VCaP (cell line): ENCODE results near the gene ENO3.

ENCODE experiments used
- H3K27ac ChIP-seq: fragments of 450-650 bp; 2 replicates; pipeline ENCODE4 v1.5.1; 2017
- TF ChIP-seq, protein P1 (sequence below): fragments of 450-650 bp; conservative IDR thresholded peaks from 2 replicates; pipeline ENCODE4 v1.5.1; 2017; ENCODE audit warnings: mild to moderate bottlenecking, moderate library complexity

Gene ENO3

DNA sequence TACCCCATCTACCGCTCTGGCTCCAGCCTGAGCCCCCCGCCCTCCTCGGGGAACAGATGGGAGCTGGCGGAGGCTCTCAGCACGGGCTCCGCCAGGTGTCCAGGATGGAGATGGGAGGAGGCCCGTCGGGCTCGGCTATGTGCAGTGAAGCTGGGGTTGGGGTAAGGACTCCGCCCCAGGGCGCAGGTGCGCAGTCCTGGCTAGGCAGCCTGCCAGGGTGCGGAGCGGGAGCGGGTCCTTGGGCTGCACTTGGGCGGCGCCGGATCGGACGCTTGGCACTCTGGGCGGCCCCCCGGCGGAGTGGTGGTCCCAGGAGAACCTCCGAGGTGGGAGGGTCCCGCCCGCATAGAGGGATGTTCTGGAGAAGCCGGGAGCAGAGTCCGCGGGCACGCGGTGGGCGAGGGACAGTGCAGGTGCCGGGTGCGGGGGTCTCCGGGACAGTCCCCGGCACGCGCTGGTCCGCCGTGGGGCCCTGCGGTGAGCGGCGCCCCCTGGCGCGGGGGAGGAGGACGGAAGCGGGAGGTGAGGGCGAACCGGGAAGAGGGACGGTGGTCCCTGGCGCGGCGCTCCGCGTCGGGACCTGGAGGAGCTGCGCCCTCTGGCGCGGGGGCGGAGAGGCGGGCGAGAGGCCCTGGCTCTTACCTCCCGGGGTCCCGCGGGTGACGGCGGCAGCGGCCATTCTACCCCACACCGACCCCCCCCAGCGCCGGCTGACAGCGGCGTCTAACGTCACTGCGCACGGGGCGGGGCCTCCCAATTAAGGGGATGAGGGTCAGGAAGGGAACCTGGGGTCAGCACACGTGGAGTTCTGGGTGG, 36.2 kb downstream of the ENO3 start, which contains the start of gene CAMTA2:
Gene CAMTA2, minus strand, starts transcription at position 725 of the 816 bp plus-strand sequence. CDS start 1,453 bp downstream, outside the sequence.
- TF ChIP-seq, protein P1, sequence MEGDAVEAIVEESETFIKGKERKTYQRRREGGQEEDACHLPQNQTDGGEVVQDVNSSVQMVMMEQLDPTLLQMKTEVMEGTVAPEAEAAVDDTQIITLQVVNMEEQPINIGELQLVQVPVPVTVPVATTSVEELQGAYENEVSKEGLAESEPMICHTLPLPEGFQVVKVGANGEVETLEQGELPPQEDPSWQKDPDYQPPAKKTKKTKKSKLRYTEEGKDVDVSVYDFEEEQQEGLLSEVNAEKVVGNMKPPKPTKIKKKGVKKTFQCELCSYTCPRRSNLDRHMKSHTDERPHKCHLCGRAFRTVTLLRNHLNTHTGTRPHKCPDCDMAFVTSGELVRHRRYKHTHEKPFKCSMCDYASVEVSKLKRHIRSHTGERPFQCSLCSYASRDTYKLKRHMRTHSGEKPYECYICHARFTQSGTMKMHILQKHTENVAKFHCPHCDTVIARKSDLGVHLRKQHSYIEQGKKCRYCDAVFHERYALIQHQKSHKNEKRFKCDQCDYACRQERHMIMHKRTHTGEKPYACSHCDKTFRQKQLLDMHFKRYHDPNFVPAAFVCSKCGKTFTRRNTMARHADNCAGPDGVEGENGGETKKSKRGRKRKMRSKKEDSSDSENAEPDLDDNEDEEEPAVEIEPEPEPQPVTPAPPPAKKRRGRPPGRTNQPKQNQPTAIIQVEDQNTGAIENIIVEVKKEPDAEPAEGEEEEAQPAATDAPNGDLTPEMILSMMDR = peak; percentile 73
- peak within 1 kb of the TSS; percentile 91 for H3K27ac ChIP-seq

DNA sequence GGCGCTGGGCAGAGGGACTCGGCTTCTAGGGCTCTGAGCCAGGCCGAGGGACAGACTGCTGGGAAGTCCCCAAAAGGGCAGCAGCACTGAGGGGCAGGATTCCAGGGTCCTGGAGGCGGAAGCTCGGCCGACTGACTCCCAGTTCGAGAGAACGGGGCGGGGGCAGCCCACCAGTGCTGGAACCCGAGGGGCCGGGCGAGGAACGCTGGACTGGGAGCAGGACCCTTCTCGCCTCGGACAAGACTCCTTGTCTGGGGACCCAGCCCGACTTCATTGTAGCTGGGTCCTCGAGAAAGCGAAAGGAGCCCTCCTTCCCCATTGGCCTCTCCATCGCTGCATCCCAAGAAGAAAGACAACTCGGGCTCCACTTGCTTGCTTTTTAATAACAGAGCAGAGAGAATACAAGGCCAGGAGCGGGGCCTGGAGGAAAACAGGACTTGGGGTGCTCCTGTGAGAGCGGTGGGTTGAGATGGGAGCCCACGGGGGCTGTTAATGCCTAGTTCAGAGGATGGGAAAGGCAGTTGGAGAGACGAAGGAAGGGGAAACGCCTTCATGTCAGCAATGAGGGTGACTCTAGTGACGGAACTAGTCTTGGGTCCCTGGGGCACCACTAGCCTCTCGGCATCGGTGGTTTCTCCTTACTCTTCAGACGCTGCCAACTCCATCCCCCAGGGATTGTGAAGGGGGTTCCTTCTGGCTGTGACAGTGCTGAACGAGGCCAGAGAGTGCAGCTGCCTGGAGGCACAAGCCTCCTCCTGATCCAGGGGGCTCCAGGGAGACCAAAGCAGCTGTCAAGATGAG, 37.0 kb downstream of the ENO3 start:
- peak overlapping the region; percentile 91 for H3K27ac ChIP-seq
- TF ChIP-seq, protein P1 = no peak

DNA sequence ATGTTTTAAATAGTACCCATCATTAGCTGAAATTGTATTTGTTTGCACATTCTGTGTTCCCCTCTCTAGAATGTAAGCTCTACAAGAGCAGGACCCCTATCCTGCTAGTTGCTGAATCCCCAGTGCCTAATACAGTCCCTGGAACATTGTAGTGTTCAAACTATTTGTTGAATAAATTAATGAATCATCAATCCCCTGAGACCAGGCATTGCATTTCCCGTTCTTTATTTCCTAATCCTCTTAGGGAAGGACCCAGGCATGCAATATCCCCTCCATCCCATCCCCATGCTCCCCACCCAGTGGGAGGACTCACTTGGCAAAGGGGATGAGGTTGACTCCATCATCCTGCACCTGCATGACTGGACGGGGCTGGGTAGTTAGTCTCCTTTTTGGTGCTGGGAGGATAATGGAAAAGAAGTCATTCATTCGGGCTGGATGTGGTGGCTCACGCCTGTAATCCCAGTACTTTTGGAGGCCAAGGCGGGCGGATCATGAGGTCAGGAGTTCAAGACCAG, 43.2 kb downstream of the ENO3 start:
- no peak overlapping the region for H3K27ac ChIP-seq
- TF ChIP-seq, protein P1 = no peak

DNA sequence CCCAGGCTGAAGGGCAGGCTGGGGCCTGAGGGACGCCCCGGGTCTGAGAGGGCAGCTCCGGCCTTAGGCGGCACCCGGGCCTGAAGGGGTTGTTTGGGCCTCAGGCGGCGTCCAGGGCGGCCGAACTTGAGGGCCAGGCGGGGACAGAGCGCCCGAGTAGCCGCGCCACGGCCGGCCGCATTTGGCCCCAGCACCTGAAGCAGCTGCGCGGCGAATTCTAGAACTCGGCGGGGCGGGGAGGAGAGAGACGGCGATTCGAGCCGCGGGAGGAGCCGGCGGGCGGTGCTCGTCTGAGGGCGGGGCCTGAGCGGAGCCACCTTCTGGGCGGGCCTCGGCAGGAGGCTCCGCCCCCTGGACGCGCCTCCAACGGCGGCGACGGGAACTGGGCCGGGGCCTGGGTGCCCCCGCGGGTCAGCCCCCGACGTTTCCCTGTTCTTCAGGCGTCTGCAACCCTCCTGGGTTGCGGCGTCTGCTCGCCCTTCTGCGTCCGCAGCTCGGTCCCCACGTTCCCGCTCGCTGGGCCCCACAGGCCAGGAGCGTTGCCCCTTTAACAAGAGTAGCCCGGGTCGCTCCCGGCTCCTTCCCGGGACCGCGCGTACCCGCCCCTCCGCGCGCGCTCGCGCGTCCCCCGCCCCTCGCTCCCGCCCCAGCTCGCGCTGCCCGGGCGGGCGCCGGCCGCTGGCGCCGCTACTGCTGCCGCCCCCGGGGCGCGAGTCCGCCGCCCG, 46.5 kb downstream of the ENO3 start, which contains the start of the genes INCA1 and KIF1C:
Gene INCA1, minus strand, starts transcription at position 221 of the 725 bp plus-strand sequence. CDS start 3,085 bp downstream, outside the sequence.
Gene KIF1C, plus strand, starts transcription at position 649 of the 725 bp plus-strand sequence. CDS start 2,297 bp downstream, outside the sequence.
- peak within 1 kb of the TSS; percentile 68 for H3K27ac ChIP-seq
- TF ChIP-seq, protein P1 = no peak

DNA sequence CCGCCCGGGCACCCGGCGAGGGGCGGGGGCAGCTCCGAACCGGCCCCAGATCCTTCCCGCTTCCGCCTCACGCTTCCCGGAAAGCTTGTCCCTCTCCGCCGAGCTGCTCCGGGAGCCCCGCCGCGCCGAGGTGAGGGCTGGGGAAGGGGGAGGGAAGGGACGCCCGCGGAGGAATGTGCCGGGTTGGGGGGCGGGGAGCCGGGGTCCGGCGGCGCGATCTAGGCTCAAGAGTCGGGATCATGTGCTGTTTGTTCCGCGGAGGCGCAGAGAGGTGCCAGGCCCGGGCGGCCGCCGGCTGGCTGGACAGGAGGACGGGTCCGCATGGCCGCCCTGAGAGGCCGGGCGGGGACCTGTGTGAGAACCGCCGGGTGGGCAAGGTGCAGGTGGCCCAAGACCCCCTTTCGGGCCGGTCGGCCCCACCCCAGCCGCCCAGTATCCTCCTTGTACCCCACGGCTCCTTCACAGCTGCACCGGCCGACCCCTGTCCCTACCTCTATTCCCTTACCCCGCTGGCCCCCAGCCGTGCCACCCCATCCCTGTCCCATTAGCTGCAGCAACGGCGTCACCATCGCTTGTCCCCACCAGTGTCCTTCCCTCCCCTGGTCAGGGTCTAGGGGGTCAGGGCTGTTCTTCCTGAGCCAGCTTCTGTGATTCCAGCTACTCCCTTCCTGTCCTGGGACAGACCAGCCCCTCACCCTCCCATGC, 47.3 kb downstream of the ENO3 start:
- TF ChIP-seq, protein P1 = no peak
- peak overlapping the region; percentile 68 for H3K27ac ChIP-seq

DNA sequence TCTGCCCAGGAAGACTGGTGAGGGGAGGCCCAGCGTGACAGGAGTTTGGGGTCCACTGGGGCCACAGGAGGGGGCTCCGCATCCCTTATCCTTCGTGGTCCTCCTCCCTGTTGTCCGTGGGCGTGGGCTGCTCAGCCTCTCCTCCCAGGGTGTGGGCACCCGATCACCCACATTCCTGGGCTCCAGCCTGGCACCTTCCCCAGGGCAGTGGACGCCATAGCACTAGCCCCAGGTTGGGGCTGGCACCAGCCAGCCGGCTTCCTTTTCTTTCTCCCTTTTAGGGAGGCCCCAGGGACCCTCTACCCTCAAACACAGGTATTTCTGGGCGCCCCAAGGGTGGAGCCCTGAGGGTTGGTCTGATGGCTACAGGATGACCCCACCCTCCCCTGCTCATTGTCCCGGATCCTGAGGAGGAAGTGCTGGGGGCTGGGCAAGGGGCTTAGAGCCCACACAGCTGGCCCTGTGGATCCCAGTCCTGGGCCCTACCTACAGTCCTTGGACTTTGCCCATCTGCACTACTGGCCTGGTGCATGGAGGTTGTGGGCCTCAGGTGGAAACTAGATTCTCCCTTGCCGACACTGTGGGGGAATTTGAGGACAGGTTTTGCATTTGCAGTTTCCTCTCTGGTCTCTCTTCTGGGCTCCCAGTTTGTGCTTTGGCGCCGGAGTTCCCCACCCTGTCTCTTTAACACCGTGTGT, 48.0 kb downstream of the ENO3 start:
- H3K27ac ChIP-seq = peak overlapping the region; percentile 68
- TF ChIP-seq, protein P1 = no peak
